ENCODE results near the gene NTN5. TPM values are rescaled to one million over a fixed set of nuclear protein-coding genes. Genes with fewer than 3 reads are reported as not detected.

The NTN5 gene
- total and polyA plus RNA-seq, 10 of the 15 experiments (the other 5 are each of a cell fraction or from before 2014, with no cell fraction given) = 0.07 to 0.22 TPM; not detected in 8

- TF ChIP-seq, protein P1, sequence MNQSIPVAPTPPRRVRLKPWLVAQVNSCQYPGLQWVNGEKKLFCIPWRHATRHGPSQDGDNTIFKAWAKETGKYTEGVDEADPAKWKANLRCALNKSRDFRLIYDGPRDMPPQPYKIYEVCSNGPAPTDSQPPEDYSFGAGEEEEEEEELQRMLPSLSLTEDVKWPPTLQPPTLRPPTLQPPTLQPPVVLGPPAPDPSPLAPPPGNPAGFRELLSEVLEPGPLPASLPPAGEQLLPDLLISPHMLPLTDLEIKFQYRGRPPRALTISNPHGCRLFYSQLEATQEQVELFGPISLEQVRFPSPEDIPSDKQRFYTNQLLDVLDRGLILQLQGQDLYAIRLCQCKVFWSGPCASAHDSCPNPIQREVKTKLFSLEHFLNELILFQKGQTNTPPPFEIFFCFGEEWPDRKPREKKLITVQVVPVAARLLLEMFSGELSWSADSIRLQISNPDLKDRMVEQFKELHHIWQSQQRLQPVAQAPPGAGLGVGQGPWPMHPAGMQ (IDR thresholded peaks at IDR 0.05; ENCODE audit: borderline replicate concordance) = no peak
- TF ChIP-seq EED (IDR thresholded peaks at IDR 0.05; ENCODE audit: low read depth) = 0 out of 2 replicates have a peak, but pooled peaks have one; percentile 18
- TF ChIP-seq PKNOX1 (IDR thresholded peaks at IDR 0.05) = peak; percentile 76
- no peak for TF ChIP-seq JUND (IDR thresholded peaks at IDR 0.05; ENCODE audit: low read depth, low read length)
- TF ChIP-seq HSF1 (IDR thresholded peaks at IDR 0.05; ENCODE audit: low read depth, low read length) = no peak
- TF ChIP-seq, protein P2, sequence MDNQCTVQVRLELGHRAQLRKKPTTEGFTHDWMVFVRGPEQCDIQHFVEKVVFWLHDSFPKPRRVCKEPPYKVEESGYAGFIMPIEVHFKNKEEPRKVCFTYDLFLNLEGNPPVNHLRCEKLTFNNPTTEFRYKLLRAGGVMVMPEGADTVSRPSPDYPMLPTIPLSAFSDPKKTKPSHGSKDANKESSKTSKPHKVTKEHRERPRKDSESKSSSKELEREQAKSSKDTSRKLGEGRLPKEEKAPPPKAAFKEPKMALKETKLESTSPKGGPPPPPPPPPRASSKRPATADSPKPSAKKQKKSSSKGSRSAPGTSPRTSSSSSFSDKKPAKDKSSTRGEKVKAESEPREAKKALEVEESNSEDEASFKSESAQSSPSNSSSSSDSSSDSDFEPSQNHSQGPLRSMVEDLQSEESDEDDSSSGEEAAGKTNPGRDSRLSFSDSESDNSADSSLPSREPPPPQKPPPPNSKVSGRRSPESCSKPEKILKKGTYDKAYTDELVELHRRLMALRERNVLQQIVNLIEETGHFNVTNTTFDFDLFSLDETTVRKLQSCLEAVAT (IDR thresholded peaks at IDR 0.05) = 0 out of 2 replicates have a peak, but pooled peaks have one; percentile 14
- peak; percentile 88 for TF ChIP-seq NRF1 (conservative IDR thresholded peaks at IDR 0.05; ENCODE audit: low read depth, low read length)
- TF ChIP-seq EGR1 (IDR thresholded peaks at IDR 0.05; ENCODE audit: borderline replicate concordance in 1 of 2, low read depth in 2 of 2, low read length in 2 of 2) = 0 out of 3 replicates have a peak, but pooled peaks of 1 of the 2 experiments have one; percentile 6
- TF ChIP-seq E2F8 (IDR thresholded peaks at IDR 0.05; ENCODE audit: low read depth, partially characterized antibody) = no peak
- TF ChIP-seq E4F1 (IDR thresholded peaks at IDR 0.05; ENCODE audit: borderline replicate concordance, partially characterized antibody) = no peak
- peak; percentile 100 for TF ChIP-seq HDGF (IDR thresholded peaks at IDR 0.05)
- TF ChIP-seq PBX3 (IDR thresholded peaks at IDR 0.05; ENCODE audit: insufficient replicate concordance, low read depth, low read length) = no peak
- TF ChIP-seq FOXK2 (IDR thresholded peaks at IDR 0.05) = no peak
- no peak for TF ChIP-seq RAD21 (IDR thresholded peaks at IDR 0.05; ENCODE audit: insufficient read depth, low read depth, low read length)
Observed at GRCh38 chr19:48713864-48714755, 41.3 kb upstream of the NTN5 start (continued).

Measured in GM12878 (cell line).